Lower leg skin (tissue), 3 donors: Measurements from ENCODE around the gene PPP6C.

ENCODE experiments used
- POLR2A ChIP-seq, 2 donors: fragments of 450-650 bp; IDR thresholded peaks; one replicate each; pipeline ENCODE4 v1.6.1; 2016 to 2017; ENCODE audit warnings: antibody characterized with exemption in 2 of 2, mild to moderate bottlenecking in 1 of 2, moderate library complexity in 1 of 2
- TF ChIP-seq, protein P1 (sequence below), 3 donors: fragments of 450-650 bp; IDR thresholded peaks; one replicate each; pipeline ENCODE4 v1.5.1; 2016; ENCODE audit warnings: antibody characterized with exemption in 3 of 3, mild to moderate bottlenecking in 3 of 3, moderate library complexity in 2 of 3

DNA sequence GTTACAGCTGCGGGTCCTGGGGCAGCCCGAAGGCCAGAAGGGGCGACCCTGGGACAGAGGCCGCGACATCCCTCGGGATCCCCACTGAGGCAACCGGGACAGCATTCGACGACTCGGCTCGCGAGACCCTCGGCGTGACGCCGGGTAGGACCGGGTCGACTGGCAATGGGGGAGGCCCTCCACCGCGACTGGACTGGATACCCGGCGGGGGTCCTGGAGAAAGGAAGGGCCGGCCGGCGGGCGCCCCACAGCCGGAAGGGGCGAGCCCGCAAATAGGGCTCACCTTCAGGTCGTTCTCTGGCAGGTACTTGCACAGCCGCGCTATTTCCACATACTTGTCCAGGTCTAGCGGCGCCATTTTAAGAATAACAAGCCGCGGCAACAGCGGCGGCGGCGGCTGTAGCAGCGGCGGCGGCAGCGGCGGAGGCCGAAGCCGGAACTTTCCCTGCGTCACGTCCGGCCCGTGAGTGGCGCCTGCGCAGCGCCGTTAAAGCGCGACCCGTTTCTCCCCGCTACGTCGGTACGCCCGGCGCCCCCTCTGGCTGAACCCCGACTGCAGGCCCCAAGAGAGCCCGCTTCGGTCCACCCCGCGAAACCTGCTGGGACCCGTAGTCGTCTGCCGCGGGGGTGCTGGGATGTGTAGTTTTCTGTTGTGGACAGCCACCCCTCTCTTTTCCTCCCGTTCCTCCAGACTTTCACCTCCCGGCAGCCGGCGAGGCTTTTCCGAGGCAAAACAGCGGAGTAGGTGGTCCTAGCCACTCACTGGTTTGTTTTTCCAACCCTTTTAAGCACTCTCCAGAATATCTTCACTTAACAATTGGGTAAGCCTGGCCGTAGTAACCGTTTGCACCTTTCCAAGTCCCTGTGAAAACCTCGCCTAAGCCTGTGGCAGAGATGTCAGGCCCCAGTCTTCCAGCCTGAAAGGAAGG, at the start of gene PPP6C:
- TF ChIP-seq, protein P1, sequence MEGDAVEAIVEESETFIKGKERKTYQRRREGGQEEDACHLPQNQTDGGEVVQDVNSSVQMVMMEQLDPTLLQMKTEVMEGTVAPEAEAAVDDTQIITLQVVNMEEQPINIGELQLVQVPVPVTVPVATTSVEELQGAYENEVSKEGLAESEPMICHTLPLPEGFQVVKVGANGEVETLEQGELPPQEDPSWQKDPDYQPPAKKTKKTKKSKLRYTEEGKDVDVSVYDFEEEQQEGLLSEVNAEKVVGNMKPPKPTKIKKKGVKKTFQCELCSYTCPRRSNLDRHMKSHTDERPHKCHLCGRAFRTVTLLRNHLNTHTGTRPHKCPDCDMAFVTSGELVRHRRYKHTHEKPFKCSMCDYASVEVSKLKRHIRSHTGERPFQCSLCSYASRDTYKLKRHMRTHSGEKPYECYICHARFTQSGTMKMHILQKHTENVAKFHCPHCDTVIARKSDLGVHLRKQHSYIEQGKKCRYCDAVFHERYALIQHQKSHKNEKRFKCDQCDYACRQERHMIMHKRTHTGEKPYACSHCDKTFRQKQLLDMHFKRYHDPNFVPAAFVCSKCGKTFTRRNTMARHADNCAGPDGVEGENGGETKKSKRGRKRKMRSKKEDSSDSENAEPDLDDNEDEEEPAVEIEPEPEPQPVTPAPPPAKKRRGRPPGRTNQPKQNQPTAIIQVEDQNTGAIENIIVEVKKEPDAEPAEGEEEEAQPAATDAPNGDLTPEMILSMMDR (IDR thresholded peaks at IDR 0.05): peak in 1 of 3 donors; percentile 65
- TF ChIP-seq POLR2A (IDR thresholded peaks at IDR 0.05): peak in 1 of 2 donors; percentile 56
